Dendritic cell treated with granulocyte-macrophage colony-stimulating factor and Interleukin-4, amounts not matched to agents 40 ng/mL and 50 ng/mL, for 4 days (primary cell): ENCODE measurements around the gene BTBD19.

Experiments used
- H3K27ac Mint-ChIP-seq: one replicate; pipeline ENCODE4 v1.8.0; 2022; ENCODE audit warnings: mild to moderate bottlenecking, mixed read lengths
- H3K27me3 Mint-ChIP-seq: one replicate; pipeline ENCODE4 v1.8.0; 2022; ENCODE audit warnings: mild to moderate bottlenecking, mixed read lengths
- H3K36me3 Mint-ChIP-seq: one replicate; pipeline ENCODE4 v1.8.0; 2022; ENCODE audit warnings: low read depth, mixed read lengths
- H3K4me1 Mint-ChIP-seq: one replicate; pipeline ENCODE4 v1.8.0; 2022; ENCODE audit warnings: low read depth, mixed read lengths
- H3K4me3 Mint-ChIP-seq: one replicate; pipeline ENCODE4 v1.8.0; 2022; ENCODE audit warnings: mild to moderate bottlenecking, moderate library complexity, mixed read lengths
- H3K9me3 Mint-ChIP-seq: one replicate; pipeline ENCODE4 v1.8.0; 2022; ENCODE audit warnings: mixed read lengths
- intact Hi-C: fragments of 100-400 bp; cut with micrococcal nuclease; formaldehyde crosslinking; loops from one replicate; pipeline ENCODE4 v1.15.0; 2022

The BTBD19 gene

GRCh38 chr1:44857446-44857845, 49.1 kb downstream of the BTBD19 start:
- Mint-ChIP-seq H3K9me3 (no peaks in the 10 kb centered on the region), H3K4me3 (no peak overlapping the region), H3K36me3 (peaks cover 50% of the 10 kb centered on the region), H3K27me3 (no peaks in the 10 kb centered on the region), H3K27ac (no peak overlapping the region), H3K4me1 (peaks cover 37% of the 10 kb centered on the region)
- intact Hi-C loops: no loop called here

- H3K27ac Mint-ChIP-seq: peak overlapping the region; percentile 70
- H3K9me3 Mint-ChIP-seq: no peaks in the 10 kb centered on the region
- peaks cover 31% of the 10 kb centered on the region for H3K4me1 Mint-ChIP-seq
- H3K36me3 Mint-ChIP-seq: peaks cover 29% of the 10 kb centered on the region
- H3K27me3 Mint-ChIP-seq: no peaks in the 10 kb centered on the region
- intact Hi-C loops: no loop called here
- no peak overlapping the region for H3K4me3 Mint-ChIP-seq
Observed at GRCh38 chr1:44860331-44860730, 52.0 kb downstream of the BTBD19 start.

- H3K27ac Mint-ChIP-seq: peak overlapping the region; percentile 70
- intact Hi-C loops: no loop called here
- H3K36me3 Mint-ChIP-seq: peaks cover 27% of the 10 kb centered on the region
- H3K9me3 Mint-ChIP-seq: no peaks in the 10 kb centered on the region
- peaks cover 27% of the 10 kb centered on the region for H3K4me1 Mint-ChIP-seq
- no peak overlapping the region for H3K4me3 Mint-ChIP-seq
- H3K27me3 Mint-ChIP-seq: no peaks in the 10 kb centered on the region
Observed at GRCh38 chr1:44860891-44861425, 52.6 kb downstream of the BTBD19 start.

- Mint-ChIP-seq H3K36me3 (peaks cover 30% of the 10 kb centered on the region), H3K4me1 (peaks cover 22% of the 10 kb centered on the region), H3K27me3 (no peaks in the 10 kb centered on the region), H3K4me3 (no peak overlapping the region), H3K9me3 (no peaks in the 10 kb centered on the region), H3K27ac (no peak overlapping the region)
- intact Hi-C loops: no loop called here
Observed at GRCh38 chr1:44862829-44863401, 54.6 kb downstream of the BTBD19 start.
